NCI-H82 (cell line): ENCODE measurements around the gene OR9K2.
"Not testable (repeated sequence)": the region's sequence is repeated elsewhere in the genome, so short reads cannot be mapped to it uniquely, and the experiment has no call there.

Source experiments
- DNase-seq: peaks from one replicate; lab custom pipeline; 2025; lab: John Stamatoyannopoulos, UW

The OR9K2 gene, protein sequence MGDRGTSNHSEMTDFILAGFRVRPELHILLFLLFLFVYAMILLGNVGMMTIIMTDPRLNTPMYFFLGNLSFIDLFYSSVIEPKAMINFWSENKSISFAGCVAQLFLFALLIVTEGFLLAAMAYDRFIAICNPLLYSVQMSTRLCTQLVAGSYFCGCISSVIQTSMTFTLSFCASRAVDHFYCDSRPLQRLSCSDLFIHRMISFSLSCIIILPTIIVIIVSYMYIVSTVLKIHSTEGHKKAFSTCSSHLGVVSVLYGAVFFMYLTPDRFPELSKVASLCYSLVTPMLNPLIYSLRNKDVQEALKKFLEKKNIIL

DNA sequence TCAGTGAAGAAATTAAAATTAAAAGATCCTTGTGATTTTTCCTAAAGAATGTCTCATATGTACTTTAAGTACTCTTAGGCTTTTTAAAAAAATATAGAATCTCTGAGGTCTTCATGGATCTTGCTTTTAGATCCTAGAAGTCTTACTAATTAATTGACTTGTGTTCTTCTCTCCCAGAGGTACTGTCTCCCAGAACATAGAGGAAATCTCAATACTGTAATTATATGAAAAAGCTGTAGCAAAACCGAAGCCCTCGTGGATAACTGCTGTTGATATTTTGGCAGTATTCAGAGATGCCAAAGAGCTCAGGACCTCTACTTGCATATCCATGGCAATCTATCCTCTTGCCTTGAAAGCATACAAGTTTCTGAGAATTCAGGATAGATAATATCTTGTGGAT is at the start of gene OR9K2:
OR9K2 (plus strand) TSS at position 301 of the 400 bp plus-strand sequence. CDS start 3,429 bp downstream, outside the sequence.
- no peak for DNase-seq

GRCh38 chr12:55092579-55092978 is 33.6 kb upstream of the OR9K2 start:
- DNase-seq, result no peak

GRCh38 chr12:55112378-55112875 is 13.8 kb upstream of the OR9K2 start:
- DNase-seq, result no peak

DNA sequence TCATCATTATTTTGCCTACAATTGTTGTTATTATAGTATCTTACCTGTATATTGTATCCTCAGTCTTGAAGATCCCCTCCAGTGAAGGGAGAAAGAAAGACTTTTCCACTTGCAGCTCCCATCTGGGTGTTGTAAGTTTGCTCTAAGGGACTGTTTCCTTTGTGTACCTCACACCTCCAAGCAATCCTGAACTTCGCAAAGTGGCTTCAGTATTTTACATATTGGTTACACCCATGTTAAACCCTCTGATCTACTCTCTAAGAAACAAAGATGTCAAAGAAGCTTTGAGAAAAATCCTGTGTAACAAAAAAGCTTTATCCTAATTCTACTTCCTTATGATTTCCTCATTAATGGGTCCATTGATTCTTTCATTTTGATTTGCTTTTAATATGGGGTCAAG is 10.1 kb upstream of the OR9K2 start:
- no peak for DNase-seq

- DNase-seq, result no peak
Observed at GRCh38 chr12:55132816-55133215, 6.6 kb downstream of the OR9K2 start.

GRCh38 chr12:55142669-55143565 is 16.7 kb downstream of the OR9K2 start:
- DNase-seq, result peak; percentile 88

- no peak for DNase-seq
Observed at GRCh38 chr12:55143566-55143870, 17.3 kb downstream of the OR9K2 start.

GRCh38 chr12:55167010-55167640 is 40.9 kb downstream of the OR9K2 start:
- not testable (repeated sequence) for DNase-seq

DNA sequence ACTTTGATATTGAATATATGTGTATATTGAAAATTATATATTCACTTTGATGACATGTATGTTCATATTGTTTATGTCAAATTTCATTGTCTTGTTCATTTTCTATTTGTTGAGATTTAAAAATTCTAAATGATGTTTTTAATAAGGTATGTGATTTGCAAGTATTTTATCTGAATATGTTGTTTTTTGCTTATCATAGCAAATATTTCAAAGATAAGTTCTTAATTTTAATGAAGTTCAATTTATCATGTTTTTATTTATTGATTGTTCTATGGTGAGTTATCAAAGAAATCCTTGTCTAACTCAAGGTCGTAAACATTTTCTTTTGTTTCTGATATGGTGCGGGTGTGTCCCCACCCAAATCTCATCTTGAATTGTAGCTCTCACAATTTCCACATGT is 45.2 kb downstream of the OR9K2 start:
- no peak for DNase-seq

GRCh38 chr12:55171846-55172245 is 45.6 kb downstream of the OR9K2 start:
- DNase-seq, result not testable (repeated sequence)

DNA sequence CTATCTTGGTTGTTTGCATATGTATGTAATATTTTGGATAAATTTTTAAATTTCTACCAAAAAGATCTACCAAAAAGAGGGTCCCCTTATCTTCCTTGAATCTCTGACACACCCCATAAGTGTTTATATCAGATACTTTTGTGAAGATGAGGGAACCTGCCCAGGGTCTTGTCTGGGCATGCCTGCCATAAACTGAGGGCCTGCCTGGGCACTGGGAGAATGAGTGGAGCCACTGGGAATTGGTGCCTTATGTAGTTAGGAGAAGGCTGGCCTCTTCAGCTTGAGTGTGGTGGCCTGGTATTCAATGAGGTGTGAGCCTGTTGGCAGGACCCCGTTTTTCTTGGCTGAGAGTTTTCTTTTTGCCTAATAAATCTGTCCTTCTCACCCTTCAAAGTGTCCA is 46.5 kb downstream of the OR9K2 start:
- no peak for DNase-seq

DNA sequence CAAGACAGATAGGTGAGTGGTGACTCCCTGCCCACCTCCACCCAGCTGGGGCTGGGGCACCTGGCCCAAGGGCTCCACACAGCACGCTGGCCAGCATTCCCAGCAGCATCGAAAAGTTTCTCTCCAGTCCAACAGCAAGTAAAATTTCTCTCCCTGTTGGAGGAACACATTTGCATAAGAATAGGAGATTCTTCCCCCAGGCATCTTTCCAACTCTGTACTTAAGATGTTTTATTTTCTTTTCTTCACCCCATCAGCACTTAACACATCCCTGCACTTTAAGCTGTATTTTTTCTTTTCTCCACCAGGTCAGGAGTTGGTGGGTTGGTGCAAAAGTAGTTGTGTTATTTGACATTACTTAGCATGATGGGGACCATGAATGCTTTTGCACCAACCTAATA is 47.2 kb downstream of the OR9K2 start:
- DNase-seq, result no peak
